Measurements from ENCODE around the gene LFNG.

The LFNG gene

DNA sequence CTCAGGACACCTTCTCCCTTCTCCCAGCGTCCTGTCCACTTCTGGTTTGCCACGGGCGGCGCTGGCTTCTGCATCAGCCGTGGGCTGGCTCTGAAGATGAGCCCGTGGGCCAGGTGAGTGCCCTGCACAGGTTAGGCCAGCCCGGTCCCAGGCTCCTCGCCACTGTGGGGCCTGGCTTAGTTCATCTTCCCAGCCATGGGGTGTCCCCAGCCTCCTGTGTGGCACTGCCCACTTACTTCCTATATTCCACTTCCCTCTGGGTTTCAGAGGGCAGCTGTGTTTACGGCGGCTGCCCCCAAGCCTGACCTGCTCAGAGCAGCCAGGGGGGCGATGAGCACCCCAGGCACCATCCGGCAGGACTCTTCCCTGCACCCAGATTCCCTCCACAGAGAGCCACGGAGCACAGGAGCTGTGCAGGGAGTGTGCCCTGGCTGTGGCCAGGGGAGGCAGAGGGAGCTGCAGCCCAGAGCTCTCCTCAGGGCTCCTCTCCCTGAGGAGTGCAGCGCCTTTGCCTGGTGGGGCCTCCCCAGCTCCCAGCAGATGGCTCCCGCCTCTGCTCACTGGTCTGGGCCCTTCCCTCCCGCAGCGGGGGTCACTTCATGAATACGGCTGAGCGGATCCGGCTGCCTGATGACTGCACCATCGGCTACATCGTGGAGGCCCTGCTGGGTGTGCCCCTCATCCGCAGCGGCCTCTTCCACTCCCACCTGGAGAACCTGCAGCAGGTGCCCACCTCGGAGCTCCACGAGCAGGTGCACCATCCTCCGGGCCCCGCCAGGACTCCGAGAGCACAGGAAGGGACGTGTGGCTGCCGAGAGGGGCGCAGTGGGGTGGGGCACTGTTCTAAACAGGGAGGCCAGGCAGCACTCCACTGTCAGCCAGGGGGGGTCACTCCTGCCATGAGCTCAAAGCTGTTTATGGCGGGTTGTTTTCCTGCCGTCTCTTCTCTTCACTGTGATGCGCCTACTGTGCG lies 6.4 kb downstream of the LFNG start:
- H3K9me3 Mint-ChIP-seq, result no peaks in the 10 kb centered on the region
- H3K36me3 Mint-ChIP-seq (ENCODE audit: low read depth), result peaks cover 4% of the 10 kb centered on the region

DNA sequence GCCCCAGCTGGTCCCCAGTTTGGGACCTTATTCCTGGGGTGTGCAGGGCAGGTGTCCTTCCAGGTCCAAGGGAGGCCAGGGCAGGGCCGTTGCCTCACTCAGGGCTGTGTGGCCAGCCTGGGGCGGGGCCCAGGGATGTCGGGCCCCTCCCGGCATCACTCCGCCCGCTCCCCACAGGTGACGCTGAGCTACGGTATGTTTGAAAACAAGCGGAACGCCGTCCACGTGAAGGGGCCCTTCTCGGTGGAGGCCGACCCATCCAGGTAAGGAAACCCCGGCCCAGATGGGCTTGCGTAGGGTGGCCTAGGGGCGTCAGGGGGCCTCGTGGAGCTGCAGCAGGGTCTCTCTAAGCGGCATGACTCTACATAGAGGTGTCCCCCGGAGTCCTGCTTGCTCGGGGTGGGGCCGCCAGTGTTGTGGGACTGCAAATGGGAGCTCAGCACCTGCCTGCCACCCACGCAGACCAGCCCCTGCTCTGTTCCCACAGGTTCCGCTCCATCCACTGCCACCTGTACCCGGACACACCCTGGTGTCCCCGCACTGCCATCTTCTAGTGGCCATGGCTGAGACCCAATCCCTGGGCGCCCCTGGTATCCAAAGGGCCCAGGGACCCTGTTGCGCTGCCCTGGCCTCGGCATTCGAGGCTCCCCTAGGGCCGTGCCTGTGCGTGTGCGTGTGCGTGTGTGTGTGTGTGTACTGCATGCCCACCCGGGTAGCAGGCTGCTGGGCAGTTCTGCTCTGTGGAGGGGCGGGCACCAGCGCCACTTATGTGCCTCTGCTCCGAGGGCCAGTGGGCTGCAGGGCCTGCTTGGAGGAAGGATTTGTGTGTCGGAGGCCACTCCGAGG lies 7.3 kb downstream of the LFNG start:
- TF ChIP-seq, protein P1, sequence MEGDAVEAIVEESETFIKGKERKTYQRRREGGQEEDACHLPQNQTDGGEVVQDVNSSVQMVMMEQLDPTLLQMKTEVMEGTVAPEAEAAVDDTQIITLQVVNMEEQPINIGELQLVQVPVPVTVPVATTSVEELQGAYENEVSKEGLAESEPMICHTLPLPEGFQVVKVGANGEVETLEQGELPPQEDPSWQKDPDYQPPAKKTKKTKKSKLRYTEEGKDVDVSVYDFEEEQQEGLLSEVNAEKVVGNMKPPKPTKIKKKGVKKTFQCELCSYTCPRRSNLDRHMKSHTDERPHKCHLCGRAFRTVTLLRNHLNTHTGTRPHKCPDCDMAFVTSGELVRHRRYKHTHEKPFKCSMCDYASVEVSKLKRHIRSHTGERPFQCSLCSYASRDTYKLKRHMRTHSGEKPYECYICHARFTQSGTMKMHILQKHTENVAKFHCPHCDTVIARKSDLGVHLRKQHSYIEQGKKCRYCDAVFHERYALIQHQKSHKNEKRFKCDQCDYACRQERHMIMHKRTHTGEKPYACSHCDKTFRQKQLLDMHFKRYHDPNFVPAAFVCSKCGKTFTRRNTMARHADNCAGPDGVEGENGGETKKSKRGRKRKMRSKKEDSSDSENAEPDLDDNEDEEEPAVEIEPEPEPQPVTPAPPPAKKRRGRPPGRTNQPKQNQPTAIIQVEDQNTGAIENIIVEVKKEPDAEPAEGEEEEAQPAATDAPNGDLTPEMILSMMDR (IDR thresholded peaks at IDR 0.05; ENCODE audit: unreplicated experiment in 3 of 3), result no peak
- H3K27ac Mint-ChIP-seq, result no peak overlapping the region
- no peak overlapping the region for H3K4me3 Mint-ChIP-seq
- H3K4me1 Mint-ChIP-seq, result peaks cover 20% of the 10 kb centered on the region
- H3K9me3 Mint-ChIP-seq, result no peaks in the 10 kb centered on the region
- no peaks in the 10 kb centered on the region for H3K27me3 Mint-ChIP-seq (ENCODE audit: low read depth)
- H3K36me3 Mint-ChIP-seq (ENCODE audit: low read depth), result peaks cover 4% of the 10 kb centered on the region

More for the DNA sequence above, 6.4 kb downstream of the LFNG start:
- H3K4me3 Mint-ChIP-seq, result peak overlapping the region in 2 of 3 experiments; percentile 9 to 56
- no peaks in the 10 kb centered on the region for H3K27me3 Mint-ChIP-seq (ENCODE audit: low read depth)
- TF ChIP-seq, protein P1 (IDR thresholded peaks at IDR 0.05; ENCODE audit: unreplicated experiment in 3 of 3), result no peak
- H3K4me1 Mint-ChIP-seq, result peaks cover 25% of the 10 kb centered on the region
- H3K27ac Mint-ChIP-seq, result peak overlapping the region in 1 of 3 experiments; percentile 44

GRCh38 chr7:2527505-2528467 lies 8.2 kb downstream of the LFNG start:
- TF ChIP-seq, protein P1 (IDR thresholded peaks at IDR 0.05; ENCODE audit: unreplicated experiment in 3 of 3), result no peak
- H3K9me3 Mint-ChIP-seq, result no peaks in the 10 kb centered on the region
- peaks cover 15% of the 10 kb centered on the region for H3K4me1 Mint-ChIP-seq
- peak overlapping the region in 1 of 3 experiments; percentile 12 for H3K27ac Mint-ChIP-seq
- H3K4me3 Mint-ChIP-seq, result no peak overlapping the region
- H3K27me3 Mint-ChIP-seq (ENCODE audit: low read depth), result no peaks in the 10 kb centered on the region
- peaks cover 3% of the 10 kb centered on the region for H3K36me3 Mint-ChIP-seq (ENCODE audit: low read depth)

DNA sequence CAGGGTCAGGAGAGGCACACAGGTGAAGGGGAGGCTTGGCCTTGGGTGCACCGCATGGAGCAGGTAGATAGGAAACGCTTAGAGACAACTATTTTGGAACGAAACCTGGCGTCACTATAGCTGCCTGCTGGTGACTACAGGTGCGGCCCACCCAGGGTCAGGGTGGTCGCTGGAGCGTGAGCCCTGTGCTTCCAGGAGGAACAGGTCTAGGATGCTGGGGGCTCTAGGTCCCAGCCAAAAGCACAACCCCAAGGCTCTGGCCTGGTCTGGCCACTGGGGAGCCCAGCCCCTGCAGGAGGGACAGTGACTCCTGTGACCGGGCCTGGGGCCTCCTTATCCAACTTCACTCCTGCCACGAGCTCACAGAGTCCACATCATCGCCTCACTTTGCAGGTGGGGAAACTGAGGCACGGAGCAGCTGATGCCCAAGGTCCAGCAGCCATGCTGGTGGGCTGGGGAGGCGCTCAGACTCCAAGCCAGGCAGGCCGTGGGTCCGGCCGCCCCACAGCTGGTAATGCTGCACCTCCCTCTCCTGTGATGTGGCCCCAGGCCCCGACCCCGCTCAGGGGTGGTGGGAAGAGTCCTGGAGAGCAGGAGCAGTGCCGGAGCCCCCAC lies 9.0 kb downstream of the LFNG start:
- peaks cover 10% of the 10 kb centered on the region for H3K4me1 Mint-ChIP-seq
- no peaks in the 10 kb centered on the region for H3K27me3 Mint-ChIP-seq (ENCODE audit: low read depth)
- H3K27ac Mint-ChIP-seq, result peak overlapping the region in 1 of 3 experiments; percentile 12
- H3K36me3 Mint-ChIP-seq (ENCODE audit: low read depth), result no peaks in the 10 kb centered on the region
- H3K4me3 Mint-ChIP-seq, result no peak overlapping the region
- no peaks in the 10 kb centered on the region for H3K9me3 Mint-ChIP-seq
- TF ChIP-seq, protein P1 (IDR thresholded peaks at IDR 0.05; ENCODE audit: unreplicated experiment in 3 of 3), result no peak

All from nephron (organoid).